Neutrophil (primary cell): ENCODE data around the gene EPB41L4A.

Source experiments
- H3K27ac ChIP-seq: fragments of 200-600 bp; sonication (generic); 2 replicates; pipeline ENCODE4 v1.5.1; 2016; ENCODE audit warnings: mild to moderate bottlenecking, moderate library complexity
- H3K27me3 ChIP-seq: fragments of 200-600 bp; sonication (generic); 2 replicates; pipeline ENCODE4 v1.6.0; 2016; ENCODE audit warnings: mild to moderate bottlenecking
- H3K36me3 ChIP-seq: fragments of 200-600 bp; sonication (generic); 2 replicates; pipeline ENCODE4 v1.5.1; 2017
- H3K4me1 ChIP-seq, 2 experiments: fragments of 200-600 bp in 1 of 2; sonication (generic) in 1 of 2; 1 replicate in 1 of 2; 2 replicates in 1 of 2; pipeline versions ENCODE4 v1.5.1 to v1.6.1; 2013 to 2016; ENCODE audit warnings: low read depth in 1 of 2, low read length in 1 of 2, mild to moderate bottlenecking in 1 of 2, moderate library complexity in 1 of 2; ENCODE audit not compliant: control insufficient read depth in 1 of 2, insufficient read depth in 1 of 2
- H3K4me3 ChIP-seq, 2 experiments: fragments of 200-600 bp in 1 of 2; sonication (generic) in 1 of 2; 1 replicate in 1 of 2; 2 replicates in 1 of 2; pipeline ENCODE4 v1.5.1; 2013 to 2016; ENCODE audit warnings: low read depth in 1 of 2, low read length in 1 of 2, mild to moderate bottlenecking in 1 of 2, moderate library complexity in 1 of 2
- H3K9me3 ChIP-seq: fragments of 200-600 bp; sonication (generic); 2 replicates; pipeline ENCODE4 v1.5.1; 2016
- TF ChIP-seq, protein P1 (sequence below): fragments of 200-600 bp; sonication (generic); IDR thresholded peaks from 2 replicates; pipeline ENCODE4 v1.5.1; 2016; ENCODE audit warnings: antibody characterized with exemption

EPB41L4A gene

GRCh38 chr5:112316006-112316405 lies 103.1 kb downstream of the EPB41L4A start:
- Histone ChIP-seq H3K36me3 (no peaks in the 10 kb centered on the region), H3K4me1 (no peaks in the 10 kb centered on the region), H3K4me3 (no peak overlapping the region), H3K9me3 (no peaks in the 10 kb centered on the region), H3K27me3 (no peaks in the 10 kb centered on the region), H3K27ac (no peak overlapping the region)
- TF ChIP-seq, protein P1, sequence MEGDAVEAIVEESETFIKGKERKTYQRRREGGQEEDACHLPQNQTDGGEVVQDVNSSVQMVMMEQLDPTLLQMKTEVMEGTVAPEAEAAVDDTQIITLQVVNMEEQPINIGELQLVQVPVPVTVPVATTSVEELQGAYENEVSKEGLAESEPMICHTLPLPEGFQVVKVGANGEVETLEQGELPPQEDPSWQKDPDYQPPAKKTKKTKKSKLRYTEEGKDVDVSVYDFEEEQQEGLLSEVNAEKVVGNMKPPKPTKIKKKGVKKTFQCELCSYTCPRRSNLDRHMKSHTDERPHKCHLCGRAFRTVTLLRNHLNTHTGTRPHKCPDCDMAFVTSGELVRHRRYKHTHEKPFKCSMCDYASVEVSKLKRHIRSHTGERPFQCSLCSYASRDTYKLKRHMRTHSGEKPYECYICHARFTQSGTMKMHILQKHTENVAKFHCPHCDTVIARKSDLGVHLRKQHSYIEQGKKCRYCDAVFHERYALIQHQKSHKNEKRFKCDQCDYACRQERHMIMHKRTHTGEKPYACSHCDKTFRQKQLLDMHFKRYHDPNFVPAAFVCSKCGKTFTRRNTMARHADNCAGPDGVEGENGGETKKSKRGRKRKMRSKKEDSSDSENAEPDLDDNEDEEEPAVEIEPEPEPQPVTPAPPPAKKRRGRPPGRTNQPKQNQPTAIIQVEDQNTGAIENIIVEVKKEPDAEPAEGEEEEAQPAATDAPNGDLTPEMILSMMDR = no peak

GRCh38 chr5:112312295-112313275 lies 106.5 kb downstream of the EPB41L4A start:
- Histone ChIP-seq H3K4me1 (no peaks in the 10 kb centered on the region), H3K27ac (no peak overlapping the region), H3K9me3 (no peaks in the 10 kb centered on the region), H3K4me3 (no peak overlapping the region), H3K27me3 (no peaks in the 10 kb centered on the region), H3K36me3 (no peaks in the 10 kb centered on the region)
- TF ChIP-seq, protein P1 = no peak

- no peaks in the 10 kb centered on the region for H3K27me3 ChIP-seq
- TF ChIP-seq, protein P1 = no peak
Measured at GRCh38 chr5:112310746-112311145, 108.3 kb downstream of the EPB41L4A start.

GRCh38 chr5:112308608-112309007 lies 110.5 kb downstream of the EPB41L4A start:
- TF ChIP-seq, protein P1 = no peak
- no peaks in the 10 kb centered on the region for H3K27me3 ChIP-seq
- H3K36me3 ChIP-seq = no peaks in the 10 kb centered on the region
- H3K4me1 ChIP-seq = no peaks in the 10 kb centered on the region
- H3K27ac ChIP-seq = no peak overlapping the region
- H3K4me3 ChIP-seq = no peak overlapping the region
- H3K9me3 ChIP-seq = no peaks in the 10 kb centered on the region

More at GRCh38 chr5:112310746-112311145, 108.3 kb downstream of the EPB41L4A start:
- no peak overlapping the region for H3K27ac ChIP-seq
- no peaks in the 10 kb centered on the region for H3K36me3 ChIP-seq
- no peaks in the 10 kb centered on the region for H3K4me1 ChIP-seq
- no peak overlapping the region for H3K4me3 ChIP-seq
- H3K9me3 ChIP-seq = no peaks in the 10 kb centered on the region

DNA sequence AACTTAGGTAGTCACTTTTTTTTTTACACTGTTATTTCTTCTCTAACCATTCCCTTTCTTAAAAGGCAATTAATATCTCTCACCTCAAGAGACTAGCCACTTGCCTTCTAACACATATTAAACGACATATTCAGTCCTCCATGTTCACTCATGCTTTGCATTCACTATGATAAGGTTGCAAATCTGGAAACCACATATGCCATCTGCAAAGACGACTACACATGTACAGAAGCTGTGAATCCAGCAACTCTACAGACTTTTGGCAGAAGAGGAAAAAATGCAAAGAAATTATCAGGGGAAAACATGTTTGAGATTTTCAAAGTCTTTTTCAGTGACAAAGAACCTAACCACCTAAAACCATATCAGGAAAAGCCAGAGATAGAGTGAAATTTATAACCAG lies 112.1 kb downstream of the EPB41L4A start:
- Histone ChIP-seq H3K27me3 (no peaks in the 10 kb centered on the region), H3K27ac (no peak overlapping the region)
- TF ChIP-seq, protein P1 = no peak

More for the DNA sequence above, 112.1 kb downstream of the EPB41L4A start:
- Histone ChIP-seq H3K36me3 (no peaks in the 10 kb centered on the region), H3K9me3 (no peaks in the 10 kb centered on the region), H3K4me1 (no peaks in the 10 kb centered on the region), H3K4me3 (no peak overlapping the region)
